K562 (cell line): Measurements from ENCODE around the gene SCG2. TPM values are rescaled to one million over a fixed set of nuclear protein-coding genes. Genes with fewer than 3 reads are reported as not detected.

ENCODE experiments used
- ARID1B ChIP-seq: fragments of 450-650 bp; IDR thresholded peaks from 2 replicates; pipeline ENCODE4 v1.6.1; 2016; ENCODE audit warnings: antibody characterized with exemption, mild to moderate bottlenecking, inconsistent platforms
- BMI1 ChIP-seq: fragments of 150-350 bp; IDR thresholded peaks from 2 replicates; pipeline ENCODE4 v1.6.1; 2014; ENCODE audit warnings: low read length
- C11orf30 ChIP-seq: fragments of 450-650 bp; IDR thresholded peaks from 2 replicates; pipeline ENCODE4 v1.6.1; 2016; ENCODE audit warnings: low read depth, mild to moderate bottlenecking
- DACH1 ChIP-seq: fragments of 450-650 bp; IDR thresholded peaks from 2 replicates; pipeline ENCODE4 v1.6.1; 2018; ENCODE audit not compliant: partially characterized antibody
- HNRNPH1 ChIP-seq: fragments of 200-400 bp; formaldehyde crosslinking; optimal IDR thresholded peaks from 2 replicates; pipeline ENCODE3; 2017; ENCODE audit warnings: low read depth, mild to moderate bottlenecking, low read length, moderate library complexity
- HOXB6 ChIP-seq: fragments of 250-450 bp; sonication (Bioruptor Pico); IDR thresholded peaks from 2 replicates; pipeline ENCODE4 v1.5.1; 2022; ENCODE audit warnings: mild to moderate bottlenecking, borderline replicate concordance
- ID3 ChIP-seq, 2 experiments: fragments of 250-450 bp in 1 of 2; fragments of 450-650 bp in 1 of 2; sonication (Bioruptor Pico) in 1 of 2; IDR thresholded peaks; 2 replicates each; pipeline versions ENCODE4 v1.6.1 to v1.8.0; 2016 to 2021; ENCODE audit warnings: mild to moderate bottlenecking in 2 of 2, moderate library complexity in 2 of 2, missing compliant biosample characterization in 1 of 2, missing genetic modification characterization in 1 of 2
- KLF1 ChIP-seq: fragments of 450-650 bp; IDR thresholded peaks from 2 replicates; pipeline ENCODE4 v1.6.1; 2016; ENCODE audit warnings: missing genetic modification characterization, missing compliant biosample characterization
- MEIS2 ChIP-seq: fragments of 450-650 bp; IDR thresholded peaks from 2 replicates; pipeline ENCODE4 v1.6.1; 2014; ENCODE audit warnings: mild to moderate bottlenecking; ENCODE audit not compliant: partially characterized antibody
- NR4A1 ChIP-seq, 2 experiments: fragments of 250-450 bp in 1 of 2; fragments of 450-650 bp in 1 of 2; sonication (Bioruptor Pico) in 1 of 2; IDR thresholded peaks; 2 replicates each; pipeline versions ENCODE4 v1.4.0 to v1.6.1; 2016 to 2020; ENCODE audit warnings: mild to moderate bottlenecking in 2 of 2, missing compliant biosample characterization in 1 of 2, missing genetic modification characterization in 1 of 2, moderate library complexity in 1 of 2
- REST ChIP-seq, 2 experiments: fragments of 450-650 bp; formaldehyde crosslinking in 1 of 2; IDR thresholded peaks; 2 replicates each; pipeline versions ENCODE4 v1.4.0 to v1.6.1; 2014 to 2020; ENCODE audit warnings: mild to moderate bottlenecking in 2 of 2, borderline replicate concordance in 1 of 2, low read depth in 1 of 2
- SP2 ChIP-seq: IDR thresholded peaks from 2 replicates; pipeline ENCODE4 v1.6.1; 2011; ENCODE audit warnings: mild to moderate bottlenecking, low read depth, low read length, moderate library complexity; ENCODE audit not compliant: poor library complexity, severe bottlenecking; ENCODE audit errors: extremely low read depth
- THAP7 ChIP-seq: fragments of 250-450 bp; sonication (Bioruptor Pico); IDR thresholded peaks from 2 replicates; pipeline ENCODE4 v1.5.0; 2021
- USF1 ChIP-seq: sonication (generic); formaldehyde crosslinking; IDR thresholded peaks from 2 replicates; pipeline ENCODE4 v1.9.0; 2022; ENCODE audit warnings: mild to moderate bottlenecking, missing genetic modification reagents
- ZNF41 ChIP-seq: fragments of 250-450 bp; sonication (Bioruptor Pico); conservative IDR thresholded peaks from 2 replicates; pipeline ENCODE4 v1.4.0; 2020; ENCODE audit warnings: mild to moderate bottlenecking
- ZNF431 ChIP-seq: sonication (generic); formaldehyde crosslinking; IDR thresholded peaks from 2 replicates; pipeline ENCODE4 v1.8.0; 2022; ENCODE audit warnings: mild to moderate bottlenecking, missing genetic modification reagents
- polyA plus RNA-seq, 8 experiments: library from polyadenylated mRNA; depleted of rRNA in 4 of 8; stranded (reverse) in 5 of 8; unstranded in 3 of 8; fragments of >200 nt; fragmentation: Nextera tagmentation in 2 of 8; fragmentation: Illumina TruSeq in 1 of 8; extraction: Ambion mirVana in 2 of 8; extraction: Trizol in 1 of 8; gene quantifications; 2 replicates each; pipeline versions ENCODE4 v1.2.1 to v1.2.3, GENCODE V29; 2011 to 2014; ENCODE audit warnings: inconsistent platforms in 1 of 8, missing spikeins in 1 of 8
- total RNA-seq, 7 experiments: library from RNA; depleted of rRNA in 6 of 7; stranded (reverse); fragments of >200 nt in 6 of 7; fragmentation: Illumina TruSeq in 2 of 7; extraction: Trizol in 2 of 7; gene quantifications; 2 replicates each; pipeline versions ENCODE4 v1.2.1 to v1.2.3, GENCODE V29; 2011 to 2021; ENCODE audit warnings: low replicate concordance in 1 of 7

Gene SCG2
- total and polyA plus RNA-seq, 9 of the 15 experiments (the other 6 are each of a cell fraction or from before 2014, with no cell fraction given) = 0.07 to 1.6 (median 1.1) TPM

- TF ChIP-seq USF1 (CRISPR knock-in tag) (no peak), ID3 (CRISPR knock-in tag; IDR thresholded peaks at IDR 0.05) (no peak), ID3 (tag; IDR thresholded peaks at IDR 0.05) (no peak), ZNF431 (CRISPR knock-in tag) (no peak), BMI1 (no peak), KLF1 (tag) (no peak), C11orf30 (peak; percentile 77), REST (IDR thresholded peaks at IDR 0.05; ENCODE audit: borderline replicate concordance) (no peak; the same call in 1 of the 2 replicates), REST (CRISPR knock-in tag; IDR thresholded peaks at IDR 0.05; ENCODE audit: low read depth) (no peak), THAP7 (CRISPR knock-in tag) (no peak), NR4A1 (CRISPR knock-in tag; IDR thresholded peaks at IDR 0.05) (no peak), NR4A1 (tag; IDR thresholded peaks at IDR 0.05) (no peak), SP2 (no peak), ARID1B (peak; percentile 55; the same call in 1 of the 2 replicates), HNRNPH1 (no peak), DACH1 (no peak), MEIS2 (no peak), HOXB6 (no peak), ZNF41 (CRISPR knock-in tag) (no peak)
These were observed 11.1 kb upstream of the SCG2 start (continued) for GRCh38 chr2:223613017-223613950.
